ENCODE measurements around the gene PKD1. TPM values are rescaled to one million over a fixed set of nuclear protein-coding genes. Genes with fewer than 3 reads are reported as not detected.
A peak's percentile ranks its signal among the peaks of the same experiment; 100 is the strongest.
"Not testable (repeated sequence)": the region's sequence is repeated elsewhere in the genome, so short reads cannot be mapped to it uniquely, and the experiment has no call there.

Gene PKD1
- total RNA-seq, 2 donors from 2014 or later, result 78.9 to 237 TPM

DNA sequence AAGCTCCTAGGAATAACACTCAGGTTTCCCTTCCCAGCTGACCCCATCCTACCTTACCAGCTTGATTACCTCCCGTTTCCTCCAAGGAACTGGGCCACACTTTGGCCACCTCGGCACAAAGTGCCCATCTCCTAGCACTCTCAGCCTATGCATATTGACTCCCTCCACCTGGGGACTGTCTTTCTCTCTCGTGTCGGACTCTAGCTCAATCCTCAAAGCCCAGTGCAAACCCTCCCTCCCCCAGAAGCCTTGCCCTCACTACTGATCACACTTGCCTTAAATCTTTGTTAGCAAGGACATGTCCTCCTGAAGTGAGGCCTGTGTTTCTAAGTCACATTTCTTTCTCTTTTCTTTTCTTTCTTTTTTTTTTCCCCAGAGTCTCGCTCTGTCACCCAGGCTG lies 10.1 kb upstream of the PKD1 start:
- H3K27me3 ChIP-seq, result no peaks in the 10 kb centered on the region
- peaks cover 38% of the 10 kb centered on the region for H3K4me1 ChIP-seq
- no peak for TF ChIP-seq POLR2A (IDR thresholded peaks at IDR 0.05)
- intact Hi-C loops (cut with DNase I), result no loop called here
- WGBS, 2 donors, result 87 to 88% methylated on average over 5 of the region's 5 CpGs
- no peak overlapping the region for H3K27ac ChIP-seq
- no peak overlapping the region for H3K4me3 ChIP-seq
- H3K9me3 ChIP-seq, result no peaks in the 10 kb centered on the region
- DNase-seq (no peak), ATAC-seq (no peak)
- H3K36me3 ChIP-seq (replicated peaks in 1 of 2; ENCODE audit: insufficient read depth in 1 of 2, low read depth in 2 of 2), result no peaks in the 10 kb centered on the region

DNA sequence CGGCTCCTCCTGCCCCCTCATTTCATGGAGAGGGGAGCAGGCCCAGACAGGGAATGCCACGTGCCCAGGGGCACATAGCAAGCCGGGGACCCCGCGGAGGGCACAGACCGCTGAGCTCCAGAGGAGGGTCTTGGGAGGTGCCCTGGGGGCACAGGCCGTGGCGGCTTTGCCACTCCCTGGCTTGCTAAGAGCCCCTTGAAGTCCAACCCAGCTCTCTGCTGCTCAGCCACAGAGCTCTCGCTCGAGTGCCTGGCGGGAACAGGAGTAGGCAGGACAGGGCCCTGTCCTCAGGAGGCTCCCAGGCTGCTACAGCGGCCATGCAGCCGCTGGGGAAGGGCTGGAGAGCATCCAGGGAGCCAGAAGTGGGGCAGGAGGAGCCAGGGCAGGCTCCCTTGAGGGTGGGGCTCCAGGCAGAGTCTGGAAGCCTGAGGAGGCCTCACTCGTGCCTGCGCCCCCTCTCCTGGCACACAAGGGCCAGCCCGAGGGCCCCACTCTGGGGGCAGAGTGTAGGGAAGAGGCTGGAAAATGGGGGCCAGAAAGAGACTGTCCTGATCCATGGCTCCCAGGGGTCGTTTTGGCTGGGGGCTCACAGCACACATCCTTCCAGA lies 8.3 kb upstream of the PKD1 start:
- 67 to 76% methylated on average over 4 to 15 of the region's 17 CpGs for WGBS, 2 donors
- Histone ChIP-seq H3K4me3 (no peak overlapping the region), H3K9me3 (no peaks in the 10 kb centered on the region), H3K36me3 (replicated peaks in 1 of 2; ENCODE audit: insufficient read depth in 1 of 2, low read depth in 2 of 2) (no peaks in the 10 kb centered on the region), H3K4me1 (peaks cover 30% of the 10 kb centered on the region), H3K27ac (no peak overlapping the region), H3K27me3 (no peaks in the 10 kb centered on the region)
- DNase-seq, result no peak
- intact Hi-C loops (cut with DNase I), result loop anchor here (5.0 kb wide), 1 partner anchor 127 kb away; the partner anchor contains the start of gene NPW
- ATAC-seq, result no peak
- TF ChIP-seq, protein P1, sequence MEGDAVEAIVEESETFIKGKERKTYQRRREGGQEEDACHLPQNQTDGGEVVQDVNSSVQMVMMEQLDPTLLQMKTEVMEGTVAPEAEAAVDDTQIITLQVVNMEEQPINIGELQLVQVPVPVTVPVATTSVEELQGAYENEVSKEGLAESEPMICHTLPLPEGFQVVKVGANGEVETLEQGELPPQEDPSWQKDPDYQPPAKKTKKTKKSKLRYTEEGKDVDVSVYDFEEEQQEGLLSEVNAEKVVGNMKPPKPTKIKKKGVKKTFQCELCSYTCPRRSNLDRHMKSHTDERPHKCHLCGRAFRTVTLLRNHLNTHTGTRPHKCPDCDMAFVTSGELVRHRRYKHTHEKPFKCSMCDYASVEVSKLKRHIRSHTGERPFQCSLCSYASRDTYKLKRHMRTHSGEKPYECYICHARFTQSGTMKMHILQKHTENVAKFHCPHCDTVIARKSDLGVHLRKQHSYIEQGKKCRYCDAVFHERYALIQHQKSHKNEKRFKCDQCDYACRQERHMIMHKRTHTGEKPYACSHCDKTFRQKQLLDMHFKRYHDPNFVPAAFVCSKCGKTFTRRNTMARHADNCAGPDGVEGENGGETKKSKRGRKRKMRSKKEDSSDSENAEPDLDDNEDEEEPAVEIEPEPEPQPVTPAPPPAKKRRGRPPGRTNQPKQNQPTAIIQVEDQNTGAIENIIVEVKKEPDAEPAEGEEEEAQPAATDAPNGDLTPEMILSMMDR (IDR thresholded peaks at IDR 0.05), result no peak
- TF ChIP-seq POLR2A (IDR thresholded peaks at IDR 0.05), result no peak

DNA sequence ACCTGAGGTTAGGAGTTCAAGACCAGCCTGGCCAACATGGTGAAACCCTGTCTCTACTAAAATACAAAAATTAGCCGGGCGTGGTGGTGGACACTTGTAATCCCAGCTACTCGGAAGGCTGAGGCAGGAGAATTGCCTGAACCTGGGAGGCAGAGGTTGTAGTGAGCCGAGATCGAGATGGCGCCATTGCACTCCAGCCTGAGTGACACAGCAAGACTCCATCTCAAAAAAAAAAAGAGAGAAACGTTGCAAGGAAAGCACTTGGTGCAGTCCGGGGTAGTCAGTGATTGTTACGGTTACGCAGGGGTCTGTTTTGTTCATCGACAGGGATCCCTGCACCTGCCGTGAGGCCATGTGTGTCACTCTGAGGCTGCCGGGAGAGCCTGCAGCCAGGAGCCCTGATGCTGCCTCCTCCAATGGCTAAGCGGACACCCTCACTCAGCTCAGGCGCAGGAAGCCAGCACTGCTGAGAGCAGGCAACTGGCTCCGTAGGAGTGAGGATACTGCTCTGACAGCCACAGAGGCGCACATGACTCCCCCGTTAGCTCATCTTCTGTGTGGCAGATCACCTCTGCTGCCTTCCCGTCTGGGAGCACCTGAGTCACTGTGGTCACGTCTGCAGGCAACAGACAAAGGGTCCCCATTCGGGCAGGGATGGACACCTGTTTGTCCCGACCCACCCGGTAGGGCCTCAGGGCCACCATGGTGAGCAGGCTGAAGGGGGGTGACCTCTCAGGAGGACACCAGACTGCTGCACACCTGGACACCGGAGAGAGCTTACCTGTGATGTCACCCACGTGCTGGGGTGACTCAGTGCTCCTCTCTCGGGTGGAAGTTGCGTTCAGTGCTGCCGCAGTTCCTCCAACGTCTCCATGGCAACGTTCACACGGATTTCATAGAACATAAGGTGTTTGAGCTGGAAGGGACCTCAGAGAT lies 7.5 kb upstream of the PKD1 start:
- DNase-seq (peak in 2 of 4 donors; percentile 43 to 53), ATAC-seq (no peak)
- 74 to 84% methylated on average over 19 to 31 of the region's 31 CpGs for WGBS, 2 donors
- Histone ChIP-seq H3K27me3 (no peaks in the 10 kb centered on the region), H3K27ac (no peak overlapping the region), H3K4me1 (peaks cover 24% of the 10 kb centered on the region), H3K9me3 (no peaks in the 10 kb centered on the region), H3K36me3 (replicated peaks in 1 of 2; ENCODE audit: insufficient read depth in 1 of 2, low read depth in 2 of 2) (no peaks in the 10 kb centered on the region), H3K4me3 (no peak overlapping the region)
- intact Hi-C loops (cut with DNase I), result loop anchor here (5.0 kb wide), 1 partner anchor 126 kb away; the partner anchor contains the start of gene NPW
- no peak for TF ChIP-seq POLR2A (IDR thresholded peaks at IDR 0.05)

DNA sequence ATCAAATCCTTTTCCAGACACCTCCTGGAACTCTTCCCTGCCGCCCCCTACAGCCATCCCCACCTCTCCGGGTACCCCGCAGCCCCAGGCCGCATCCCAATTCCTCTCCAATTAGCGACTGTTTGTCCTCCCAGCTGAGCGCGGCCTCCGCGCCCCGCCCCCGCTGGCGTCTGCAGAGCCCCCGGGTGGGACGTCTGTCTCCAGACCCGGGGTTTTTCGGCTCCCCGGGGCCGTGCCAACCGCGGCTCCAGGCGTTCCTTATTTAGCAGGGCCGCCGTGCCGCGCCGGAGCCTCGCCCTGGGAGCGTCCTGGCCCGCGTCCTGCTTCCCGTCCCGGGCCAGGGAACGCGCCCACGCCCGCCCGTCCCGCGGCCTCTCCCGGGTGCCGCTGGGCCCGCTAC lies 627 bp downstream of the PKD1 start:
- H3K36me3 ChIP-seq (replicated peaks in 1 of 2; ENCODE audit: insufficient read depth in 1 of 2, low read depth in 2 of 2); H3K27me3 ChIP-seq; DNase-seq; intact Hi-C loops (cut with DNase I); ATAC-seq; H3K9me3 ChIP-seq: not testable (repeated sequence)
- 0 to 3% methylated on average over 6 to 23 of the region's 42 CpGs for WGBS, 2 donors
- Histone ChIP-seq H3K27ac (peak overlapping the region; percentile 25 to 74 (median 64)), H3K4me3 (peak overlapping the region in 1 of 2 donors; percentile 16), H3K4me1 (peaks cover 13% of the 10 kb centered on the region)

DNA sequence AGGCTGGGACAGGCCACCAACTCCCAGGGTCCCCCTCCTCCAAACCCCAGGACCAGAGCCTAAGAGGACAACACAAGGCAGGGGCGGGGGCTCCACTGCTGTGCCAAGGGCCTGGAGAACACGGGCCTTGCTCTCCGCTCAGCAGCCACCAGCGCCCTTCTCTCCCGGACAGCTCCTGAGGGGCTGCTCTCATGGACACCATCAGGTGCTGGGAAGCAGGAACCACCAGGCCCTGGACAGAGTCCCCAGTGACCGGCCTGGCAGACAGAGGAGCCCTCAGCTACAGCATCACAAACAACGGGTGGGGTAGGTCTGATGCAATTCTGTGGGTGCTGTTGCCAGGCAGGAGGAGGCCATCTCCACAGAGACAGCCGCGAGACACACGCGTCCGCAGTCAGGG lies 1.9 kb downstream of the PKD1 start:
- H3K4me3 ChIP-seq; H3K27ac ChIP-seq; H3K36me3 ChIP-seq (replicated peaks in 1 of 2; ENCODE audit: insufficient read depth in 1 of 2, low read depth in 2 of 2); H3K27me3 ChIP-seq; intact Hi-C loops (cut with DNase I); H3K9me3 ChIP-seq; DNase-seq; ATAC-seq: not testable (repeated sequence)
- peaks cover 13% of the 10 kb centered on the region for H3K4me1 ChIP-seq
- 71% methylated on average over 7 of the region's 12 CpGs; no CpG with 5 or more reads in 1 of the 2 donors for WGBS, 2 donors

DNA sequence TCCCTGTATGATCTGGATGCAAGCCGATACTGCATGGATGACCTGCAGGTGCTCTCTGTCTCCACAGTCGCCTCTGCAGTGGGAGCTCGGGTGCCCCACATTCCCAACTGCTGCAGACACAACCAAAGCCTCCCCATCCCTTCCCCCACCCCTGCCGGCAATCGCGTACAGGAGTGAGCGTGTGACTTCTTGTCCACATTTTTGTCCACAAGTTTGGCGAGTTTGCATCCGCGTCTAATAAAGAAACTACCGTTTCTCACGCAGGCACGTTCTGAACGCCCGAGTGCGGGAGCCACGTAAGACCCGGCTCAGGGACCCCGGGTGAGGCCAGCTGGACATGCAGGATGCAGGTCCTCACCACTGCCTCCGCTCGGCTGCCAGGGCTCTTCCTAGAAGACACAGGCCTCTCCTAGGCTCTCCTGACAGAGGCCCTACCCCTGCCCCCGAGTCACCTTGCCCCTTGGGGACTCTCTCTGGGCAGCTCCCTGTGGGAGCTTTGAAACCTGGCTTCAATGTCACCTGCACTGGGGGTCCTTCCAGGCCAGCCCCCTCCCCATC lies 5.7 kb downstream of the PKD1 start:
- WGBS, 2 donors, result 80 to 86% methylated on average over 12 to 22 of the region's 22 CpGs
- intact Hi-C loops (cut with DNase I); H3K27ac ChIP-seq; DNase-seq; H3K9me3 ChIP-seq; H3K36me3 ChIP-seq (replicated peaks in 1 of 2; ENCODE audit: insufficient read depth in 1 of 2, low read depth in 2 of 2); H3K27me3 ChIP-seq; ATAC-seq; H3K4me3 ChIP-seq: not testable (repeated sequence)
- peaks cover 40% of the 10 kb centered on the region for H3K4me1 ChIP-seq

DNA sequence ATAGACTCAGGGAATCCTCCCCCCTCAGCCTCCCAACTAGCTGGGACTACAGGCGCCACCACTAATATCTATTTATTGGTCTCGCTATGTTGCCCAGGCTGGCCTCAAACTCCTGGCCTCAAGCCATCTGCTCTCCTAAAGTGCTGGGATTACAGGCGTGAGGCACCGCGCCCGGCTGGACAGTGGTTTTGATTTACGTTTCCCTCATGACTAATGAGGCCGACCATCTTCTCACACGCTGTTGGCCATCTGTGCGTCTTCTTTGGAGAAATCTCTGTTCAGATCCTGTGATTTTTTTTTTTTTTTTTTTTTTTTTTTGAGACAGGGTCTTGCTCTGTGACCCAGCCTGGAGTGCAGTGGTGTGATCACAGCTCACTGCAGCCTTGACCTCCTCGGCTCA lies 6.4 kb downstream of the PKD1 start:
- H3K36me3 ChIP-seq (replicated peaks in 1 of 2; ENCODE audit: insufficient read depth in 1 of 2, low read depth in 2 of 2); intact Hi-C loops (cut with DNase I); H3K27me3 ChIP-seq; DNase-seq; ATAC-seq; H3K4me3 ChIP-seq; H3K9me3 ChIP-seq: not testable (repeated sequence)
- peaks cover 41% of the 10 kb centered on the region for H3K4me1 ChIP-seq
- peak overlapping the region in 1 of 4 donors; percentile 72 for H3K27ac ChIP-seq
- WGBS, 2 donors, result 96 to 97% methylated on average over 8 to 10 of the region's 11 CpGs

DNA sequence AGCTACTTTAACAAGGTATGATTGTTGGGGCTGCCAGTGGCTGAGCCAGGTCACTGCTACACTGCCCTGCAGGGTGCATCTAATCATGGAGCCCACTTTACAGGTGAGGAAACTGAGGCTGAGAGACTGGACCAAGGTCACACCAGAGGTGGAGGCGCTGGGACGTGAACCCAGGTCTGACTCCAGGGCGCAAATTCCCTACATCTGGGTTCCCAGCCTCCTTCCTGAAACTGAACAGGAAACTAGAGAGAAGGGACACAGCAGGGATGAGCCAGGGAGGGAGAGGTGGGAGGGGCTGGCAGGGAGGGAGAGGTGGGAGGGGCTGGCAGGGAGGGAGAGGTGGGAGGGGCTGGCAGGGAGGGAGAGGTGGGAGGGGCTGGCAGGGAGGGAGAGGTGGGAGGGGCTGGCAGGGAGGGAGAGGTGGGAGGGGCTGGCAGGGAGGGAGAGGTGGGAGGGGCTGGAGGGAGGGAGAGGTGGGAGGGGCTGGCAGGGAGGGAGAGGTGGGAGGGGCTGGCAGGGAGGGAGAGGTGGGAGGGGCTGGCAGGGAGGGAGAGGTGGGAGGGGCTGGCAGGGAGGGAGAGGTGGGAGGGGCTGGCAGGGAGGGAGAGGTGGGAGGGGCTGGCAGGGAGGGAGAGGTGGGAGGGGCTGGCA lies 7.9 kb downstream of the PKD1 start:
- ATAC-seq, result peak; percentile 48
- Histone ChIP-seq H3K27ac (peak overlapping the region in 2 of 4 donors; percentile 30 to 47), H3K4me1 (peaks cover 36% of the 10 kb centered on the region)
- H3K4me3 ChIP-seq; H3K36me3 ChIP-seq (replicated peaks in 1 of 2; ENCODE audit: insufficient read depth in 1 of 2, low read depth in 2 of 2); H3K9me3 ChIP-seq; intact Hi-C loops (cut with DNase I); H3K27me3 ChIP-seq: not testable (repeated sequence)
- WGBS, 2 donors, result 51 to 60% methylated on average over 1 to 3 of the region's 3 CpGs
- DNase-seq, result peak; percentile 49 to 57 (median 52)

DNA sequence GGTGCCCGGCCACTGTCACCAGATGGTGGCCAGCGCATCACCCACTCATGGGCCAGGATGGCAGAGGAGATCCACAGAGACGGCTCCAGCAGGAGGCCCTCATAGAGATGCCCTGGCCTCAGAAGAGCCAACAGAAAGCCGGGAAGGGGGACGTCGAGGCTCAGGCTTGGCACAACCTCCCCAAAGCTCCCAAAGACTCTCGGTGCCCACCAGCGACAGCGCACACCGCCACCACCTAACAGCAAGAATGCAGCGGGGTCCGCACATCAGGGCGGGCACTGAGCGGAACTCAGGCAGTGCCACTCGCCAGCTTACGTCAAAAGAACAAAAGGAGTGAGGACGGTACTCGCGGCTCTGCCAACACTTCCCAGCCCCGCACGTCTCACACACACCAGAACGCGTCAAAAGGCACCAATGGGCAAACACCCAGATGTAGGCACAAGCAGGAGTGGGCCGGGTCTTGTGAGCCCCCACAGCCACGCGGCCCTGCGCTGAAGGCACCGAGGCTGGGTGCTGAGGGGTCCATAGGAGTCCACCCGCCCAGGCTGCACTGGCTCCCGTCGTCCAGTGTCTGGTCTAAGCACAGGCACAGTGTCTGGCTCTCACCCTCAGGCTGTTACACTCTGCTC lies 8.7 kb downstream of the PKD1 start:
- intact Hi-C loops (cut with DNase I); H3K4me3 ChIP-seq; DNase-seq; ATAC-seq; H3K36me3 ChIP-seq (replicated peaks in 1 of 2; ENCODE audit: insufficient read depth in 1 of 2, low read depth in 2 of 2); H3K27me3 ChIP-seq; H3K9me3 ChIP-seq: not testable (repeated sequence)
- Histone ChIP-seq H3K27ac (peak overlapping the region in 3 of 4 donors; percentile 47 to 72 (median 65)), H3K4me1 (peaks cover 36% of the 10 kb centered on the region)
- 87 to 93% methylated on average over 17 to 31 of the region's 31 CpGs for WGBS, 2 donors

Measured in body of pancreas (tissue), 4 donors.